RWPE2 (cell line): ENCODE measurements around the gene TAS1R3.
A peak's percentile ranks its signal among the peaks of the same experiment; 100 is the strongest.

ENCODE experiments used
- ATAC-seq: fragments of 200-7000 bp; cut with Tn5 transposase; 3 replicates; pipeline ENCODE4 v1.9.1; 2021; ENCODE audit warnings: low read depth
- DNase-seq: peaks from one replicate; pipeline ENCODE4 v3.0.0-alpha.2; 2020; ENCODE audit warnings: low spot score
- H3K27ac ChIP-seq: fragments of 450-650 bp; 2 replicates; pipeline ENCODE4 v1.5.1; 2017; ENCODE audit warnings: mild to moderate bottlenecking; ENCODE audit not compliant: poor library complexity, severe bottlenecking
- H3K27me3 ChIP-seq: fragments of 250-450 bp; sonication (Bioruptor Pico); 2 replicates; pipeline ENCODE4 v1.5.1; 2021; ENCODE audit warnings: mild to moderate bottlenecking, moderate library complexity; ENCODE audit not compliant: insufficient read depth, poor library complexity, severe bottlenecking
- H3K36me3 ChIP-seq: fragments of 250-450 bp; sonication (Bioruptor Pico); 2 replicates; pipeline ENCODE4 v1.5.1; 2020; ENCODE audit warnings: low read depth, mild to moderate bottlenecking, moderate library complexity
- H3K4me1 ChIP-seq: fragments of 250-450 bp; sonication (Bioruptor Pico); 2 replicates; pipeline ENCODE4 v1.5.1; 2021; ENCODE audit warnings: mild to moderate bottlenecking, moderate library complexity; ENCODE audit not compliant: insufficient read depth, poor library complexity, severe bottlenecking
- H3K4me3 ChIP-seq: fragments of 250-450 bp; sonication (Bioruptor Pico); 2 replicates; pipeline ENCODE4 v1.5.1; 2021; ENCODE audit warnings: mild to moderate bottlenecking, moderate library complexity; ENCODE audit not compliant: severe bottlenecking
- H3K9me3 ChIP-seq: fragments of 250-450 bp; sonication (Bioruptor Pico); 2 replicates; pipeline ENCODE4 v1.5.1; 2021; ENCODE audit warnings: mild to moderate bottlenecking, moderate library complexity; ENCODE audit not compliant: severe bottlenecking
- TF ChIP-seq, protein P1 (sequence below): fragments of 450-650 bp; IDR thresholded peaks from one replicate; pipeline ENCODE4 v1.5.1; 2017; ENCODE audit warnings: mild to moderate bottlenecking, moderate library complexity; ENCODE audit not compliant: poor library complexity, severe bottlenecking

Gene TAS1R3

DNA sequence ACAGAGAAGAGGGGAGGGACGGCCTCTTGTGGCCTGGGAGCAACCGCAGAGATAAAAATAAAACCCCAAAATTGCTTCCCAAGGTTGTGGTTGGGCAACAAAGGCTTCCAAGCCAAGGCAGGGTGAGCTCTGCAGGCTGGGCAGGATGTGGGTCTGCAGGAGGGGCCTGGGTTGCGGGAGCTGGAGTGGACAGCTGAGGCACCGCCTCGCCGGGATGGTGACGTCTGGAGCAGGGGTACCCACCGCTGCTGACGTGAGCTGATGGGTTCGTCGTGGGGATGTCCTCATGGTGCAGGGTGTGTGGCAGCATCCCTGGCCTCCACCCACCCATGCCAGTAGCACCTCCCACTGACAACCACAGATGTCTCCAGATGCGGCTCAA, 40.3 kb downstream of the TAS1R3 start:
- Histone ChIP-seq H3K27ac (no peak overlapping the region), H3K4me3 (no peak overlapping the region), H3K36me3 (peaks cover 8% of the 10 kb centered on the region), H3K27me3 (no peaks in the 10 kb centered on the region), H3K4me1 (peaks cover 4% of the 10 kb centered on the region), H3K9me3 (no peaks in the 10 kb centered on the region)
- TF ChIP-seq, protein P1, sequence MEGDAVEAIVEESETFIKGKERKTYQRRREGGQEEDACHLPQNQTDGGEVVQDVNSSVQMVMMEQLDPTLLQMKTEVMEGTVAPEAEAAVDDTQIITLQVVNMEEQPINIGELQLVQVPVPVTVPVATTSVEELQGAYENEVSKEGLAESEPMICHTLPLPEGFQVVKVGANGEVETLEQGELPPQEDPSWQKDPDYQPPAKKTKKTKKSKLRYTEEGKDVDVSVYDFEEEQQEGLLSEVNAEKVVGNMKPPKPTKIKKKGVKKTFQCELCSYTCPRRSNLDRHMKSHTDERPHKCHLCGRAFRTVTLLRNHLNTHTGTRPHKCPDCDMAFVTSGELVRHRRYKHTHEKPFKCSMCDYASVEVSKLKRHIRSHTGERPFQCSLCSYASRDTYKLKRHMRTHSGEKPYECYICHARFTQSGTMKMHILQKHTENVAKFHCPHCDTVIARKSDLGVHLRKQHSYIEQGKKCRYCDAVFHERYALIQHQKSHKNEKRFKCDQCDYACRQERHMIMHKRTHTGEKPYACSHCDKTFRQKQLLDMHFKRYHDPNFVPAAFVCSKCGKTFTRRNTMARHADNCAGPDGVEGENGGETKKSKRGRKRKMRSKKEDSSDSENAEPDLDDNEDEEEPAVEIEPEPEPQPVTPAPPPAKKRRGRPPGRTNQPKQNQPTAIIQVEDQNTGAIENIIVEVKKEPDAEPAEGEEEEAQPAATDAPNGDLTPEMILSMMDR = no peak
- DNase-seq (no peak), ATAC-seq (no peak)

DNA sequence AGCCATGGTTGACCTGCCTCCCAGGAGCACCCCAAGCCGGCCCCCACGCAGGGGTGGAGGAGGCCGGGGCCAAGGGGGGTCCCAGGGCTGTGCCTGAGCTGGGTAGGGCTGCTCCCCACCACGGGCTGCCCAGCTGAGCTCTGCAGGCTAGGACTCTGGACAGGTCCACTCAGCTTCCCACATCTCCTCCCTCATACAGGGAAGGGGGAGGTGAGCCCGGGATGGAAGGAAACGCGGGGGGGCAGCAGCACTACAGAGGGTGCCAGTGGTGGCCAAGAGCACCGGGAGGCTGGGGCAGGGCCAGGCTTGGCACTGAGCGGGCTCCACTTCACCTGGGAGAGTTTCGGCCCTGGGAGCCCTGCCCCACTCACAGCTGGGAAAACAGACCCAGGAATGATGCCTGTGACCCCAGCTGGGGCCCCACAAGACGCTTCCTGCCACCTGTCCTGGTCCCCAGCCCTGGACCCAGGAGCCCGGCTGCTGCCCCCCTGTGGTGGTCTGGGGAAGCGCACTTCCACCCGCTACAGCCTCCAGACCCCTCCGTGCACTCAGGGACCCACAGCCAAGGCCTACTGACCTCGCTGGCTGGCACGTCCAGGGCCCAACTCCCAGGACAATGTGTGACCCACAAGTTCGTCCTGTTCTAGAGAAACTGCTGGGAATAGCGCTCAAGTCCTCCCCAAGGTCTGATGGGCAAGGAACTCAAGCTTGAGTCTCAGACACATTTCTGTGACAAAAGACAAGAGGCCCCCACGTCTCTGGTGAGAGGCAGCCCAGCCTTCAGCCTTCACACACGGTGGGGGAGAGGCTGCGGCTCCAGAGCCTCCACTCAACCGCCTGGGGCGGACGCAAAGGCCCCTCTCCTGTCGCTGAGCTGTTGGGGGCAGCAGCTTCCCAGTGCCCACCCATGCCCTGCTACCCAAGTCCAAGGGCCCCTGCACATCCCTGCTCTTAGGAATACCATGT, 40.9 kb downstream of the TAS1R3 start:
- no peak overlapping the region for H3K27ac ChIP-seq
- H3K36me3 ChIP-seq = peaks cover 8% of the 10 kb centered on the region
- H3K4me1 ChIP-seq = peaks cover 4% of the 10 kb centered on the region
- no peaks in the 10 kb centered on the region for H3K9me3 ChIP-seq
- ATAC-seq = peak; percentile 24; the same call in 2 of the 3 replicates
- no peak for DNase-seq
- H3K27me3 ChIP-seq = no peaks in the 10 kb centered on the region
- H3K4me3 ChIP-seq = no peak overlapping the region
- TF ChIP-seq, protein P1 = peak; percentile 91

DNA sequence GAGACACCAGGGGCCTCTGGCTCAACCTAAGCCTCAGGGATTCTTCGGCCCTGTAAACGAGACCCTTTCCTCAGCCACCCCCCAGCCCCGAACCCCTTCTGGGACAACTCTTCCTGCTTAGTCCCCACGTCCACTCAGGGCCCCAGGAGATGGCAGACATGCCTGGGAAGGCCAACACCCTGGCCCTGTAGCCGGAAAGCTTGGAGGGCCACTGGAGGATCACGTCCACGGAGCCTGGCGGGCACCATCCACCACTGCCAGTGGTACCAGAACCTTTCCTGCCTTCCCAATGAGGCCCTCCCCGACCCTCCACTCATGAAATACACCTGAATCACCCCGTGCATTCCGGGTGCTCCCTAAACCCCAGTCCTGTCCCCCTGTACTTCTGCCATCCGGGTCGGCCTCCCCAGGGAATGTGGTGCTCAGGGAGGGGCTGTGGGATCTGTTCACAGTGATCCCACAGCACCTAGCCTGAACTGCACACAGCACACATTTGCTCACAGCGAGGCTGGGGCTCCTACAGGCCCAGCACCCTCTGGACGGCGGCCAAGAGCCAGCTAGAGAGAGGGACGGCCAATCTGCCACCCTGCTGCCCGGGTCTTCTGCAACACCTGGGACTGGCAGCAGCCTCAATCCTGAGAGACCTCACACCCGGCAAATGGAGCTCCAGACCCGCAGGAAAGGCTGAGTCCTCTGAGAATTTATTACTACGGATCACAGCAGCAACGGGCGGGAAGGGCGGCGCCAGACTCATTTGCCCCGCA, 42.2 kb downstream of the TAS1R3 start:
- H3K4me1 ChIP-seq = peaks cover 4% of the 10 kb centered on the region
- H3K36me3 ChIP-seq = peaks cover 8% of the 10 kb centered on the region
- H3K27ac ChIP-seq = peak overlapping the region; percentile 63

DNA sequence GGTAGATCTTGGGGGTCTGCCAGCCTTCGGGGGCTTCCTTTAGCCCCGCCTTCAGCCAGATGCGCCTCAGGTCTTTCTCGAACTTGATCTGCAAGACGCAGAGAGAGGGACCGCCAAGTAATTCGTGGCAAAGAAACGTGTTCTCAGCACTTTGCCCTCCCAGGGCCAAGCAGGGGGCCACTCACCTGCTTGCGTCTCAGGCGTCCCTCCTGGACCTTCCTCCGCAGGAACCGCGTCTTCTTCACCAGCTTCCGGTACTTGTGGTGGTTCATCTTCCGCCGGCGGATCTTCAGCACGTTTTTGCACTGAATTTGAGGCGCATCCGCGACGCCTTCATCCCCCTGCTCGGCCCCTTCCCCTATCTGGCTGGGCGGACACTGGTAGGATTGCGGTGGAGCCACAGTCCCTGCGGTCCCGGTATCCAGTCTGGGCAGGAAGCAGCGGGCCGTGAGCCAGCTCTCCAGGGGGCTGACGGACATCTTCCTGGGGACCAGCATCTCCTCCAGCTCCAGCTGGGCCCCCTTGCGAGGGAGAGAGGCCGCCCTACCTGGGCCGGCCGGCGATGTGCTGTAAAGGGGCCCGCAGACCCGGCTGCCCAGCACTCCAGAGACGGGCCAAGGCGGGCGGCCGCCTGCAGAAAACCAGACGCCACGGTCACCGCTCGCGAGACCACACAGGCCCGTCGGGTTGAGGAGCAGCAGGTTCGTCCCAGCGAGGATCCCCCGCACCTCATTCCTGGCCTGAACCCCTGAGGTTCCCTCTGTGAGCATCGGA, 42.9 kb downstream of the TAS1R3 start:
- peak overlapping the region; percentile 63 for H3K27ac ChIP-seq
- DNase-seq (no peak), ATAC-seq (no peak)
- TF ChIP-seq, protein P1 = no peak
- H3K4me3 ChIP-seq = peak overlapping the region; percentile 78
- peaks cover 4% of the 10 kb centered on the region for H3K4me1 ChIP-seq
- peaks cover 8% of the 10 kb centered on the region for H3K36me3 ChIP-seq
- H3K27me3 ChIP-seq = no peaks in the 10 kb centered on the region
- no peaks in the 10 kb centered on the region for H3K9me3 ChIP-seq

More for the DNA sequence above, 42.2 kb downstream of the TAS1R3 start:
- Histone ChIP-seq H3K27me3 (no peaks in the 10 kb centered on the region), H3K9me3 (no peaks in the 10 kb centered on the region), H3K4me3 (no peak overlapping the region)
- TF ChIP-seq, protein P1 = no peak
- no peak for DNase-seq
- no peak for ATAC-seq
